ENCODE results near the gene ALKBH5. TPM values are rescaled to one million over a fixed set of nuclear protein-coding genes. Genes with fewer than 3 reads are reported as not detected.

ALKBH5 gene
- total RNA-seq, 1 experiment from 2014 or later, result 97.8 TPM

DNA sequence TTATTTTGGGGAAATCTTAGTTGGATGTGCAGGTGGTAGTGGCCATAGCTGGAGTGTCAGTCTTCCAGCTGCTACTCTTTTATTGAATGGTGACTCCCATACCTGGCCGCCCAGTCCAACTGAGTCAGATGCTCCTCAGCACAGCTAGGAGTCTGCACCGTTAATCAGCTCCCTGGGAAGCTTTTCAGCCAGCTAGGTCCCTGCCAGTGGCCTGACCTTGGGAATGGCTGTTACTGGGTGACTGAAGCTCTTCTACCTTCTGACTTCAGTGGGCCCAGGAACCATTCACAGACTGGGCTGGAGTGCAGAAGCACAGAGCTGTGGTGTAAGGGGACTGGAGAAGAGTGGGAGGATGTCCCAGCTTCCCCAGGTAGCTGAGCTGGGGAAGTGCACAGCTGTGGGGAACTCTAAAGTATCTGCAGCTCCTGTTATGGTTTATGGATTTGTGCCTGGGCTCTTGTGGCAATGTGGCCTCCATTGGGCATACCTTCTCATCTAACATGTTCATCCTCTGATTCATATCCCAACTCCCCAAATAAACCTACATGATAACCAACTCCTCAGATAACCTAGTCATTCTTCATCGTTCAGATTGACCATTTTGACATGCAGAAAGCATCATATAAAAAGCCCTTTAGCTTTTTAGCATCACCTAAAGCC is 14.0 kb downstream of the ALKBH5 start:
- no peaks in the 10 kb centered on the region for H3K9me2 ChIP-seq (ENCODE audit: insufficient read depth)
- peaks cover 90% of the 10 kb centered on the region for H3K79me2 ChIP-seq (ENCODE audit: insufficient read depth, low read length)
- H3K4me2 ChIP-seq (ENCODE audit: low read length), result no peak overlapping the region
- intact Hi-C loops (cut with micrococcal nuclease), result no loop called here
- CTCF ChIA-PET, result no interaction called here
- no peak for DNase-seq (ENCODE audit: low read depth, low spot score)
- TF ChIP-seq, protein P1, sequence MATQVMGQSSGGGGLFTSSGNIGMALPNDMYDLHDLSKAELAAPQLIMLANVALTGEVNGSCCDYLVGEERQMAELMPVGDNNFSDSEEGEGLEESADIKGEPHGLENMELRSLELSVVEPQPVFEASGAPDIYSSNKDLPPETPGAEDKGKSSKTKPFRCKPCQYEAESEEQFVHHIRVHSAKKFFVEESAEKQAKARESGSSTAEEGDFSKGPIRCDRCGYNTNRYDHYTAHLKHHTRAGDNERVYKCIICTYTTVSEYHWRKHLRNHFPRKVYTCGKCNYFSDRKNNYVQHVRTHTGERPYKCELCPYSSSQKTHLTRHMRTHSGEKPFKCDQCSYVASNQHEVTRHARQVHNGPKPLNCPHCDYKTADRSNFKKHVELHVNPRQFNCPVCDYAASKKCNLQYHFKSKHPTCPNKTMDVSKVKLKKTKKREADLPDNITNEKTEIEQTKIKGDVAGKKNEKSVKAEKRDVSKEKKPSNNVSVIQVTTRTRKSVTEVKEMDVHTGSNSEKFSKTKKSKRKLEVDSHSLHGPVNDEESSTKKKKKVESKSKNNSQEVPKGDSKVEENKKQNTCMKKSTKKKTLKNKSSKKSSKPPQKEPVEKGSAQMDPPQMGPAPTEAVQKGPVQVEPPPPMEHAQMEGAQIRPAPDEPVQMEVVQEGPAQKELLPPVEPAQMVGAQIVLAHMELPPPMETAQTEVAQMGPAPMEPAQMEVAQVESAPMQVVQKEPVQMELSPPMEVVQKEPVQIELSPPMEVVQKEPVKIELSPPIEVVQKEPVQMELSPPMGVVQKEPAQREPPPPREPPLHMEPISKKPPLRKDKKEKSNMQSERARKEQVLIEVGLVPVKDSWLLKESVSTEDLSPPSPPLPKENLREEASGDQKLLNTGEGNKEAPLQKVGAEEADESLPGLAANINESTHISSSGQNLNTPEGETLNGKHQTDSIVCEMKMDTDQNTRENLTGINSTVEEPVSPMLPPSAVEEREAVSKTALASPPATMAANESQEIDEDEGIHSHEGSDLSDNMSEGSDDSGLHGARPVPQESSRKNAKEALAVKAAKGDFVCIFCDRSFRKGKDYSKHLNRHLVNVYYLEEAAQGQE (IDR thresholded peaks at IDR 0.05; ENCODE audit: low read depth), result no peak
- no peak for TF ChIP-seq POLR2A (IDR thresholded peaks at IDR 0.05; ENCODE audit: borderline replicate concordance, extremely low read depth, insufficient read depth, insufficient read length)
- no peak for TF ChIP-seq SIN3A (IDR thresholded peaks at IDR 0.05; ENCODE audit: low read depth)
- no peak for TF ChIP-seq EZH2 (IDR thresholded peaks at IDR 0.05)
- TF ChIP-seq, protein P2, sequence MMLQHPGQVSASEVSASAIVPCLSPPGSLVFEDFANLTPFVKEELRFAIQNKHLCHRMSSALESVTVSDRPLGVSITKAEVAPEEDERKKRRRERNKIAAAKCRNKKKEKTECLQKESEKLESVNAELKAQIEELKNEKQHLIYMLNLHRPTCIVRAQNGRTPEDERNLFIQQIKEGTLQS (IDR thresholded peaks at IDR 0.05), result no peak
- TF ChIP-seq RAD21 (IDR thresholded peaks at IDR 0.05; ENCODE audit: low read depth), result no peak
- no peak for TF ChIP-seq ZFX (IDR thresholded peaks at IDR 0.05)
- H3K36me3 ChIP-seq (ENCODE audit: control insufficient read depth in 1 of 2, insufficient read depth in 2 of 2, low read length in 2 of 2), result peaks cover 43 to 44% of the 10 kb centered on the region in 2 experiments
- H3K4me1 ChIP-seq (ENCODE audit: control insufficient read depth in 1 of 2, insufficient read depth in 2 of 2, low read length in 2 of 2), result peaks cover 0 to 6% of the 10 kb centered on the region in 2 experiments; a peak in 1 of 4 replicates
- no peaks in the 10 kb centered on the region for H4K20me1 ChIP-seq (ENCODE audit: insufficient read depth)
- no peak for ATAC-seq
- BruUV-seq (replicated peaks), result no TSS peak
- no peak overlapping the region for H2AFZ ChIP-seq (ENCODE audit: low read depth, low read length, poor library complexity, severe bottlenecking)
- no peak overlapping the region for H3K4me3 ChIP-seq (replicated peaks in 1 of 2; ENCODE audit: low read depth in 1 of 2, low read length in 2 of 2)
- no peak overlapping the region for H3K27ac ChIP-seq (ENCODE audit: low read depth, low read length)
- POLR2A ChIA-PET, result no interaction called here
- H3K9ac ChIP-seq (ENCODE audit: low read length), result no peak overlapping the region
- RAD21 ChIA-PET (ENCODE audit: low non-redundant PET in 1 of 2, low total read pairs in 2 of 2, uncharacterized antibody in 2 of 2, unreplicated experiment in 2 of 2), result no interaction called here
- H3K9me3 ChIP-seq (ENCODE audit: control insufficient read depth in 1 of 2, insufficient read depth in 1 of 2, low read depth in 1 of 2, low read length in 2 of 2), result no peaks in the 10 kb centered on the region
- H3K27me3 ChIP-seq (ENCODE audit: insufficient read depth, low read length), result no peaks in the 10 kb centered on the region
